Testis (tissue), 3 donors: ENCODE data around the gene ZBTB48. TPM values are rescaled to one million over a fixed set of nuclear protein-coding genes. Genes with fewer than 3 reads are reported as not detected.
"Not testable (repeated sequence)": the region's sequence is repeated elsewhere in the genome, so short reads cannot be mapped to it uniquely, and the experiment has no call there.

Experiments used
- DNase-seq: peaks from one replicate; pipeline ENCODE4 v3.0.0-alpha.2; 2019
- H3K27ac ChIP-seq, 2 donors: fragments of 200-600 bp; sonication (generic); one replicate each; pipeline ENCODE4 v1.5.1; 2019
- H3K27me3 ChIP-seq: fragments of 200-600 bp; sonication (generic); one replicate; pipeline ENCODE4 v1.5.1; 2019
- H3K36me3 ChIP-seq: fragments of 200-600 bp; sonication (generic); one replicate; pipeline ENCODE4 v1.5.1; 2017; ENCODE audit warnings: low read depth; ENCODE audit errors: missing control alignments
- H3K4me1 ChIP-seq: fragments of 200-600 bp; sonication (generic); one replicate; pipeline ENCODE4 v1.5.1; 2019
- H3K4me3 ChIP-seq, 2 donors: fragments of 200-600 bp; sonication (generic); one replicate each; pipeline ENCODE4 v1.5.1; 2017 to 2019
- H3K9me3 ChIP-seq: fragments of 200-600 bp; sonication (generic); one replicate; pipeline ENCODE4 v1.5.1; 2017
- CTCF ChIP-seq, 3 experiments: fragments of 450-650 bp in 2 of 3; fragments of 200-600 bp in 1 of 3; sonication (generic) in 1 of 3; IDR thresholded peaks; one replicate each; pipeline ENCODE4 v1.5.1; 2016 to 2019; ENCODE audit warnings: antibody characterized with exemption in 3 of 3, mild to moderate bottlenecking in 2 of 3, moderate library complexity in 1 of 3
- POLR2A ChIP-seq: fragments of 450-650 bp; IDR thresholded peaks from one replicate; pipeline ENCODE4 v1.6.1; 2017; ENCODE audit warnings: antibody characterized with exemption, mild to moderate bottlenecking, moderate library complexity
- WGBS, 2 donors: methylation state at CpG; one replicate each; pipeline ENCODE4 v1.1.5; 2018; 5-methylcytosine and 5-hydroxymethylcytosine counted together
- intact Hi-C: fragments of 100-400 bp; cut with DNase I; formaldehyde crosslinking; loops from one replicate; pipeline ENCODE4 v1.15.1; 2023; ENCODE audit warnings: low total_unique reads
- polyA plus RNA-seq: library from polyadenylated mRNA; stranded (reverse); fragments of 350-450 nt; fragmentation: Illumina TruSeq; extraction: RNeasy Lipid Tissue Mini Kit (QIAGEN cat#74804); gene quantifications from one replicate; pipeline ENCODE4 v1.2.3, GENCODE V29; 2014; ENCODE audit warnings: low read depth, low replicate concordance; ENCODE audit not compliant: insufficient read depth
- total RNA-seq, 2 donors: library from RNA; depleted of rRNA; stranded (reverse); fragments of >200 nt; gene quantifications; one replicate each; pipeline ENCODE4 v1.2.3, GENCODE V29; 2016

The ZBTB48 gene
- total and polyA plus RNA-seq, 3 donors from 2014 or later = 58.9 to 80.7 (median 70.7) TPM

DNA sequence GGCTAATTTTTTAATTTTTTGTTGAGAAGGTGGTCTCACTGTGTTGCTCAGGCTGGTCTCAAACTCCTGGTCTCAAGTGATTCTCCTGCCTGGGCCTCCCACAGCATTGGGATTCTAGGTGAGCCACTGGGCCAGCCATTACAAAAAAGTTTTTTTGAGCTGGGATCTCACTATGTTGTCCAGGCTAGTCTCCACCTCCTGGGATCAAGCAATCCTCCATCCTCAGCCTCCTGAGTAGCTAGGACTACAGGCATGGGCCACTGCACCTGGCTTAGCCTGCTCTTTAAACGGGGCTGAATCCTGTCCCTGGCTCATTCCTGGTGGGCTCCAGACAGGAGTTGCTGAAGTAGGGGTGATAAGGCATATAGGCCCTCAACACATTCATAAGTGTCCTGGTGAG lies 22.2 kb upstream of the ZBTB48 start:
- Histone ChIP-seq H3K27me3 (no peaks in the 10 kb centered on the region), H3K36me3 (no peaks in the 10 kb centered on the region), H3K4me1 (peaks cover 19% of the 10 kb centered on the region), H3K9me3 (no peaks in the 10 kb centered on the region), H3K27ac (no peak overlapping the region), H3K4me3 (no peak overlapping the region)
- intact Hi-C loops = no loop called here
- DNase-seq = no peak
- WGBS, 2 donors = 90% methylated on average over 1 of the region's 1 CpG; no CpG with 5 or more reads in 1 of the 2 donors
- TF ChIP-seq CTCF (IDR thresholded peaks at IDR 0.05) (no peak), POLR2A (no peak)

DNA sequence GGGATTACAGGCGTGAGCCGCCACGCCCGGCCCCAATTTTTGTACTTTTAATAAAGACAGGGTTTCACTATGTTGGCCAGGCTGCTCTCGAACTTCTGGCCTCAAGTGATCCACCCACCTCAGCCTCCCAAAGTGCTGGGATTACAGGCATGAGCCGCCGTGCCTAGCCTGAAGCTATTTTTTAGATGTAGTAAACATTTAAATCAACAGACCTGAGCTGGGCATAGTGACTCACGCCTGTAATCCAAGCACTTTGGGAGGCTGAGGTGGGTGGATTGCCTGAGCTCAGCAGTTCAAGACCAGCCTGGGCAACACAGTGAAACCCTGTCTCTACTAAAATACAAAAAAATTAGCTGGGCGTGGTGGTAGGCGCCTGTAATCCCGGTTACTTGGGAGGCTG lies 20.6 kb upstream of the ZBTB48 start:
- H3K4me3 ChIP-seq, intact Hi-C loops, H3K36me3 ChIP-seq, DNase-seq, H3K27me3 ChIP-seq, H3K27ac ChIP-seq, H3K4me1 ChIP-seq, H3K9me3 ChIP-seq: not testable (repeated sequence)
- WGBS, 2 donors = 94 to 95% methylated on average over 10 to 11 of the region's 11 CpGs

DNA sequence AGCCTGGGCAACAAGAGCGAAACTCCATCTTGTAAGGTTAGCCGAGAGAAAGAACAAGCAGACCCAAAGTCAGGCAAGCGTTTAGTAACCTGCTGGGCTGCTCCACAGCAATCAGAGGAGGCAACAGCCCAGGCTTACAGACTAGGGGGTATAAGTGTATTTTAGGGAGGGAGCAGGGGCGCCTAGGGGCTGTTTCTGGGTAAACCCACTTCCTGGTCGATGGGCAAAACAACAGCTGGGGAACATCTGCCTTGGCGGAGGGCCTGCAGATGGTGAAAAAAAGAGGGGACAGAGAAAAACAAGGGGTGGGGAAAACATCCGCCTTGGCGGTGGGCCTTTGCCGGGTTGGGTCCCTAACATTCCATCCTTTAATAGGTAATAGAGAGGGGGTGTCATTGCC lies 19.5 kb upstream of the ZBTB48 start:
- intact Hi-C loops = no loop called here
- H3K27me3 ChIP-seq = no peaks in the 10 kb centered on the region
- H3K9me3 ChIP-seq = no peaks in the 10 kb centered on the region
- TF ChIP-seq POLR2A (no peak), CTCF (IDR thresholded peaks at IDR 0.05) (no peak)
- H3K4me3 ChIP-seq = no peak overlapping the region
- H3K27ac ChIP-seq = no peak overlapping the region
- WGBS, 2 donors = 71 to 80% methylated on average over 9 of the region's 9 CpGs
- H3K4me1 ChIP-seq = peaks cover 3% of the 10 kb centered on the region
- DNase-seq = no peak
- no peaks in the 10 kb centered on the region for H3K36me3 ChIP-seq

- Histone ChIP-seq H3K36me3 (no peaks in the 10 kb centered on the region), H3K4me1 (peaks cover 4% of the 10 kb centered on the region), H3K9me3 (no peaks in the 10 kb centered on the region), H3K4me3 (no peak overlapping the region), H3K27me3 (no peaks in the 10 kb centered on the region), H3K27ac (no peak overlapping the region)
- no peak for TF ChIP-seq CTCF (IDR thresholded peaks at IDR 0.05)
- TF ChIP-seq POLR2A = no peak
- intact Hi-C loops = no loop called here
- no peak for DNase-seq
- WGBS, 2 donors = 93 to 97% methylated on average over 11 of the region's 11 CpGs
Measured at GRCh38 chr1:6569033-6569432, 10.8 kb upstream of the ZBTB48 start.

DNA sequence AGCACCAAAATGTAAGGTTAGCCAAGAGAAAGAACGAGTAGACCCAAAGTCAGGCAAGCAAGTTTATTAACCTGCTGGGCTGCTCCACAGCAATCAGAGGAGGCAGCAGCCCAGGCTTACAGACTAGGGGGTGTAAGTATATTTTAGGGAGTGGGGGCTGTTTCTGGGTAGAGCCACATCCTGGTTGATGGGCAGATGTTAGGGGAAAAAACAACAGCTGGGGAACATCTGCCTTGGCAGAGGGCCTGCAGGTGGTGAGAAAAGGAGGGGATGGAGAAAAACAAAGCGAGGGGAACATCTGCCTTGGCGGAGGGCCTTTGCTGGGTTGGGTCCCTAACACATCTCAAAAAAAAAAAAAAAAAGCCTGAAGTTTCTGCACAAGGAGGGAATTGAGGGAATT lies 9.7 kb upstream of the ZBTB48 start:
- H3K27ac ChIP-seq = no peak overlapping the region
- intact Hi-C loops = no loop called here
- H3K4me1 ChIP-seq = peaks cover 4% of the 10 kb centered on the region
- H3K27me3 ChIP-seq = no peaks in the 10 kb centered on the region
- H3K36me3 ChIP-seq = no peaks in the 10 kb centered on the region
- TF ChIP-seq CTCF (IDR thresholded peaks at IDR 0.05) (no peak), POLR2A (no peak)
- 76 to 78% methylated on average over 3 of the region's 3 CpGs for WGBS, 2 donors
- no peak overlapping the region for H3K4me3 ChIP-seq
- H3K9me3 ChIP-seq = no peaks in the 10 kb centered on the region
- no peak for DNase-seq
